HG02678 (cell line): Measurements from ENCODE around the gene SHISA6.

Experiments used
- ATAC-seq: cut with Tn5 transposase; IDR thresholded peaks from one replicate; pipeline ENCODE4 v1.9.1; 2021; ENCODE audit warnings: mild to moderate bottlenecking, moderate library complexity; ENCODE audit not compliant: unreplicated experiment

Gene SHISA6

DNA sequence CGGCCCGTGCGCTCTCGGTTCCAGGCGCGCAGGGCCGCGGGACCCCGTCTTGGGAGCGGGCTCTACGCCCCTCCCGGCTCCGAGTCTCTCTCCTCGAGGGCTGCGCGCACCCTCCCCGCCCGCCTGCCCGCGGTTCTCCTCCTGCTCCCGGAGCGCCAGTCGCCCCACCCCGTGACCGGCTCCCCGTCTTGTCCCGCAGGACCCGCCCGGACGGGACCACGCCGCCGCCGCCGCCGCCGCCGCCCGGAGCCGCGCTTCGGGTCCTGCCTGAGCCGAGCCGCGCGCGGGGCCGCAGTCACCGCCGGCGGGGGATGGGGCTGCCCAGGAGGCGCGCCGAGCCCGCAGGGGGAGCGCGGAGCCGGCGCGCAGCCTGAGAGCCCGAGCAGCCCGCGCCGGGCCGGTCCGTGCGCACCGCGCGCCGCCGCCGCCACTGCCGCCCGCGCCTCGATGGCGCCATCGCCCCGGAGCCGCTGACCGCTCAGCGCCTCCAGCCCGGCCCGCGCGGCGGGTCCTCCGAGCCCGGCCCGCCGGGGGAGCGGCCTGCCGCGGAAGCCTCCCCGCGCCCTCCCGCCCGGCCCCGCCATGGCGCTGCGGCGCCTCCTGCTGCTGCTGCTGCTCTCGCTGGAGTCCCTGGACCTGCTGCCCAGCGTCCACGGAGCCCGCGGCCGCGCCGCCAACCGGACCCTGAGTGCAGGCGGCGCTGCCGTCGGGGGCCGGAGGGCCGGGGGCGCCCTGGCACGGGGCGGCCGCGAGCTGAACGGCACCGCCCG, at the start of gene SHISA6:
SHISA6 (plus strand) TSS at position 373 of the 770 bp plus-strand sequence.
- no peak for ATAC-seq

DNA sequence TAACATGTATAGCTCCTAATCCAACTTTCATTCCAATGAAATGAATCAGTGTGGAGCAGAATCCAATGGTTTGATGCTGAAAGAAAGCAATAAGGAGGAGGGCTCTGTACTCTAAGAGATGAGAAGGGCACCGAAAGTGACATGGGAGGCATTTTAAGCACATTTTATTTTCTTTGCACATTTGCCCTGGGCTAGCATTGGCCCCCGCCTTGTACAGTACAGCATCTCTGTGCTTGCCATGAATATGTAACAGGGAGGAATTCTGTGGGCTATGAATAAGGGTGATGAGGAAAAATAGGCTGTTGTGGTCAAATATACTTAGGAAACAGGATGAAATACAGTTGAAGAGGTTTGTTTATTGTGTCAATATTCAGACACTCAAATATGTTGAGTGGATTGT, 45.2 kb upstream of the SHISA6 start:
- no peak for ATAC-seq

DNA sequence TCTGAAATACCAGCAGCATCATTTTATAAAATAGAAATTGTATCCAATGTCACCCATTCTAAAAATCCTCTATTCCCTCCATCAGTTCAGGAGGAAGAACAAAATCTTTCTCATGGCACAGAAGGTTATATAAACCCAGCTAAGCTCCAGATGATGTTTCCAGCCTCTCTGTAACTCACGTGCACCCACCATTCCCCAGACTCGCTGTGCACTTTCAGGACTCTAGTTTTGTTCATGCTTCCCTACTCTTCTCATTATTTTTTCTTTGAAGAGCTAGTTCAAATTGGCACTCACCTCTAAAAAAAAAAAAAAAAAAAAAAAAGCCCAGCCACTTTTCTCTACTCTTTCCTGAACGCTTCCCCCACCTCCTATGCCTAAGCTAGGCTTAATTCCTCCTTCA, 36.0 kb upstream of the SHISA6 start:
- ATAC-seq, result no peak

DNA sequence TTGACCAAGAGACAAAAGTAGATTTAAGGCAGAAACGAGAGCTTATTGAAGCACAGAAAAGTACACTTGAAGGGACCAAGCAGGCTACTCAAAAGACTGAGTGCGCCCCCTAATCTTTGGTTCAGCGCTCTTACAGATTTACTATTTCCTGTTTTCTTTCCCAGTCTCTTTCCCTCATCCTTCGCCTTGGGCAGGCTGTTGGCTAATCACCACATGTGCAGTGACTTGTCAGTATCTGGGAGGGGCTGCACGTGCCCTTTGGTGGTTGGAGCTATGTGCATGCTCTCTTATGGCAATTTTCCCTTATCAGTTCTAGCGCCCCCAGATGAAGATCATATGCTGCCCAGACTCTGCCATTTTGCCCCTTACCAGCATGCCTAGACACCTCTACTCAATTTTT, 35.4 kb upstream of the SHISA6 start:
- ATAC-seq, result no peak

DNA sequence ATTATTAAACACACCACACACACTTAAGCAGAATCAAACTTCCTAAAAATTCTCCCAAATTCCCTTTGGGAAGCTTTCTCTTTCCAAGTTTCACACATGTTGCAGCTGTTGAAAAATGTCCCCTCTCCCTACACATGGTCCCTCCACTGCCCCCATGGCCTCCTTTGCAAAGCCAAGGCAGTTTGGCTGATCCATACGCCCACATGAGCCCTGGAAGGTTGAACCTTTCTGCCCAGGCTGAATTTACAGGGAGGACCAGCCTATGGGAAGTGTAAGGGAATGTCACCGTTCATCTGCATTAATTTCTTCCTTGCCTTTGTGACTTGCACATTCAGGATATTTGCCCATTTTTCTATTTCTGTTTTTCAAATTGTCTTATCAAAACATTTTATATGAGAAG, 31.1 kb upstream of the SHISA6 start:
- no peak for ATAC-seq

DNA sequence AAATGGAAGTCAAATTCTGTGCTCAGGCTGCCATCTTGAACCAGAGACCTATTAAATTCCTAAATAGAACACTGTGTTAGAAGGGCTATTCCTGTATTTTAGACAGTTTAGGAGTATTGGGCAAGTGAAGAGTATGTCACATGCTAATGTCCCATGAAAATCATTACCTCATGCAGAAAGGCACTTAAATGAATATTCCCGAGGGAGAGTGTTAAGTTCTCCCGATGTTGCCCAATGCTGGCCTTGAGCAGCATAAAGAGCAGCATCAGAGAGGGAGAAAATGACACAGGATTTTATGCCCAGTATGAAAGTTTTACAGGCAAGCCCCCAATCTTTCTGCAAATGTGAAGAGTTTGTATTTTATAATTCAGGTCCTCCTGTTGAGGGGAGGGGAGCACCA, 28.2 kb upstream of the SHISA6 start:
- no peak for ATAC-seq

DNA sequence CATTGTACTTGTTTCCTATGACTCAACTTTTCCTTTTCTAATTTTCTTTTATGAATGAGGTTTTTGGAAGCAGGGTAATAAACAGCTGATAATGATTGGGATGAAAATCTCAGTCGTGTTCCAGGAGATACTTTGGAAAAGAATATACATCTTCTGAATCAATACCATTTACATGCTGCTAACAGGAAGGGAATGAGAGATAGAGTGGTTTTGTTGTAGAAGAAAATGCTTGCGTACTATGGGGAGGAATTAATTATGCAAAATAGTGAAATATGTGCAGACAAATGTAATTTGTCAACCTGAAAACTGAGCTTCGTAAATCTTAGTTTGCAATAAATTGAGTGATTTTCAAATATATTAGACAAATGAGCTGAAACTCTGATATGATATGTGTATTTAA, 24.0 kb upstream of the SHISA6 start:
- ATAC-seq, result no peak

DNA sequence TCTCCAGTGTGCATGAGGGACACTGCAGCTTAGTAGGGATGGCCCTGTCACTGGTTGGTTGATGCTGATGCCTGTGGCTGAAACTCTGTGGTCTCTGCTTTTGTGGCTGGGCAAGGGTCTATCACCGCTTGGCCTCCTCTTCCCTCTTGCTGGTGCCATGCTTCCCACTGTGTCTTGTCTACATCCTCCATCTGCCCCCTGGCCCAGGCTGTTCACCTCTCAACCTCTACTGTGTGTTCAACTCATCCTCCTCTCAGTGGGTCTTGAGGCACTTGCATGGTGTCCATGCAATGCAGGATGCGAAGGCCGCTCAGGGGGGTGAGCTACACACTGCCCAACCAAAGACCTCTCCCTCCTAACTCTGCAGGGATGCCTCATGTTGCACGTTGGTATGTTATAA, 19.8 kb upstream of the SHISA6 start:
- no peak for ATAC-seq

DNA sequence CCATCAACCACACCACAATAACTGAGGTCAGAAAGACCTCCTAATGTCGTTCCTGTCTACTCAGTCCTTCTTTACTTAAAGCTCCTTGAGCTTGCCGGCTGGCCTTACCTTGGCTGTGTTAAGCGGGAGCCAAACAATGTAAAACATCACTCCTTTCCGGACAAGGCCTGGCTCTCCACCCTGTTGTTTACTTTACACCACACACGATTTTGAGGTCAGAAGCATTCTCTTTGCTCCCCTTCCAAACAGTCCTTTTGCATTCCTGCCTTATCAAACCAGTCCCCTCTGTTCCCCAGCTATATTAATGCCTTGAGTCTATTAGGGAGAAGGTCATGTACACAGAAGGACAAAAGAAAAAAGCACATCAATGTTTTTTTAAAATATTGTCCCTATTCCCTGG, 19.3 kb upstream of the SHISA6 start:
- ATAC-seq, result no peak

DNA sequence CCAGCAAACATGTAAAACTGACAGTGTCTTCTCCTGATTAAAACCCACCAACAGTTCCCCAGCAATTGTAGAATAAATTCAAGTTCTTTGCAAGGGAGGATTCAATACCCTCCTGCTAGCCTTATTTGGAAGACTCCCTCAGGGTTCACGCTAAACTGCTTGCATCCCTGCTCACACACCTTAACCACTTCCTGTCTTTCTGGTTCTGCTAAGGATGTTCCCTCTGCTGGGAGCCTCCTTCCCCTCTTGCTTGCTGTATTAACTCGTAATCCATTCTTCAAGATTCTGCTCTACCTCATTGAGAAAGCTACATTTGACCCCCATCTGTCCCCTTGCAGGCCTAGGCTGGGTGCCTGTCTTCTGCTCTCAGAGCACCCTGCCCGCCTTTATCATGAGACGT, 2.3 kb upstream of the SHISA6 start:
- ATAC-seq, result no peak

DNA sequence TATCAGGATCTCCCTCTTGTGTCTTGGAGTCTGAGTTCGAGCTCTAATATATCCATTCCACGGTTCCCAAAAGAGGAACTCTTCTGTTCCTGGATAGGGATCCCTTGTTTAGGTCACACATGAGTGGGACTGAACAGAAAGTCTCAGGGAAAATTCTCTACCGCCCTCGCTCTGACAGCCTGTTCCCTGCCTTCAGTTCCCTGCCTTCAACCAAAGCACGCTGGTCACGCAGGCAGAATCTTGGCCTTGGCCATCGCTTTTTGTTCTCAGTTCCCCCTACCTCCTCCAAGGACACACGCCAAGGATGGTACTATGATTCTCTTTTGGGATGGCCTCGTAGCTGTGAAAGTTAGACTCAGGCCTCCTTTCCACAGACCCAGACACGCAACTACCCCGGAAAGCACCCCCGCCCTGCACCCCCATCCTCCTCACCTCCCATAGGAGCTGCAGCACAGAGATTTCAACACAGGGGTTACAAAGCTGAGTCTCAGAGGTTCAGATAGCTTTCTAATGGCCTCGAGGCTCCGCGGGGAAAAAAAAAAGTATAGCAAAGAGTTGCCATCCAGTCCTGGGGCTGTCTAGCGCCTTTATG, 1.5 kb upstream of the SHISA6 start:
- ATAC-seq, result no peak

DNA sequence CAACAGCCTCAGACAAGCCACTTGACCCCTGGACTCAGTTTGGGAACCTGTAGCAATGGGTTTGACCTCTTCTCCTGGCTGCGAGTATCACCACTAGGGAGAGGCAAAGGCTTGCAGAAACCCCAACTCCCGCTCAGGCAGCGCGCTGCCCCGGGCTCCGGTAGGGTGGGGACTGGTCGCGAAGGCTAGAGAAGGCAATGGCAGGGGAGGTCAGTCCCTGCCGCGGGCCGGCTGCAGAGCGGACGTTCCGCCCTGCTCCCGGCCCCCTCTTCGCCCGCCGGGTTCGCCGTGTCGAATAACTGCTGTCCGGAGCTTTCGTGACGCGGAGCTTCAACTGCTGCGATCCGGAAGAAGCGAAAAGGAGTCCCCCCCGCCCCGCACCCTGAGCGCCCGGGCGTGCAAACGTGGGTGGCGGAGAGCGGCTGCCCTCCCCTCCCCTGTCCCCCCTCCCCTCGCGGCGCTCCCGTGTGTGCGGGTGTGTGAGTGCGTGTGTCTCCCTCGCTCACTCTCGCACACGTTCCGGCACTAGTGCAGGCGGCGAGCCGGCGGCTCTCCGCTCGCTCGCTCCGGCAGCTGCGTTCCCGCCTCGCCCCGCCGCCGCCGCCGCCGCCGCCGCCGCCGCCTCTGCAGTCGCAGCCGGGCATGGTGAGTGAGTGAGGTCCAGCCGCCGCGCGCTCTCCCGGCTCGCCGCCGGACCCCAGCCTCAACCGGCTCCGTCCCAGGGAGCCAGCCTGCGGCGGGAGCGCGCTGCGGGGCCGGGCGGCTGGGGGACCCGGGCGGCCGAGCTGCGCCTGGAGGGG, 772 bp upstream of the SHISA6 start:
- no peak for ATAC-seq

DNA sequence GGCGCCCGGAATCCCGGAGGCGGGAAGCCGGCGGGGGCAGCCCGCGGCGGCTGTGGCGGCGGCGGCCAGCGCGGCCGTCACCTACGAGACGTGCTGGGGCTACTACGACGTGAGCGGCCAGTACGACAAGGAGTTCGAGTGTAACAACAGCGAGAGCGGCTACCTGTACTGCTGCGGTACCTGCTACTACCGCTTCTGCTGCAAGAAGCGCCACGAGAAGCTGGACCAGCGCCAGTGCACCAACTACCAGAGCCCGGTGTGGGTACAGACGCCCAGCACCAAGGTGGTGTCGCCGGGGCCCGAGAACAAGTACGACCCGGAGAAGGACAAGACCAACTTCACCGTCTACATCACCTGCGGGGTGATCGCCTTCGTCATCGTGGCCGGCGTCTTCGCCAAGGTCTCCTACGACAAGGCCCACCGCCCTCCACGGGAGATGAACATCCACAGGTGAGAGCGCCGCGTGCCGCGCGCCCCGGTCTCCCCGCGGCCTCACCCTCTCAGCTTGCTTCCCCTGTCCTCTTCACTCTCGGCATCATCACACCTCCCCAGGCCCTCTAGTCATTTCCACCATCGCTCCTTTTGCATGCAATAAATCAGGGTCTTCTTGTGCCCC, 706 bp downstream of the SHISA6 start:
- no peak for ATAC-seq

DNA sequence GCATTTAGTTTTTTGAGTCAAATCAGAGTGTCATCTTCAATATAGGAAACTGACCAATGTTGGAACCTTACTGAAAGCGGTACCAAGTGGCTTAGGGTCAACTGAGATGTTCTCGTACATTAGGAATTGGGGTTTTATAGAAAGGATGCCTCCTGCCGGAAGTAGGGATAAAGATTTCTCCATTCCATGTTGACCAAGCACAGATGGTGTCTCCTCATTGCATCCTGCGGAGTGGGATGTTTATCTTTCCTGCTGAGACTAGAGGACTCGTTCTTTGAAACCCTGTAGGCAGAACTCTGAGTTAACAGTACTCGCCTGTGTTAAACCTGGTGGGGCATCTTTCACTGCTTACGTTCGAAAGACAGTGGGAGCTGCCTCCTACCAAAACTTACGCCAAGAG, 1.4 kb downstream of the SHISA6 start:
- ATAC-seq, result no peak

DNA sequence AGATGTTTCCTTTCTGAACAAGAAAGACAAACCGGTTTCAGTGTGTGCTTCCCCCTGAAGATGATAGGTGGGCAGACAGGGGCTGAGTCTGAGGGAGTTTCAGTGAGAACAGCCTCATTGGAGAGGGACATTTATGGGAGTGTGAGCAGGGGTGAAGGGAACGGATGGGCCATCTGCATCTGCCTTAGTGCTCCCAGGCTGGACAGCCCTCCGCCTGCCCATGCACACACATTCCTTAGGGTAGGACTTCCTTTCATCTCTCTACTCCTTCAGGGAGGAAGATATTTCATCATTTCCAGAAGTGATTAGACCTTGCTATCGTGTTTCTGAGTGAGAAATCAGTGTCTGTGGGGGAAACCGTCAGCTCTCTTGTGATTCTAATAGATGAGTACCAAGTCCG, 3.8 kb downstream of the SHISA6 start:
- ATAC-seq, result no peak

DNA sequence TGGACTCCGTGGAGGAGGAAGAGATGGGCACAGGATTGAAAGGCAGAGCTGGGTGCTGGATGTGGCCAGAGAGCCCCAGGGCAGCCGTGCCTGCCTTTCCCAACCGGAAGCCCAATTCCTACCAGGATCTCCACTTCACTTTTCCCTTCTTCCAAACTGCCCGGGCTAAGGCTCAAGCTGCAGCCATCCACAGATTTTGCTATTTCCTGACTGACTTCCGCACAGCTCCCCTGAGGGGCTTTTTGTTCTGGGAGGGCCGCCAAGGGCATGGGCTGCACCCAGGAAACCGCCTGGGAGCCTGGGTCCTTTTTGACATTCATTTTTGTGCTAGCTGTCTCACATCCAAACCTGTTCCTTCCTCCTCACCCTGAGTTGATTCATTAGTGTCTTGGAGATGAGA, 4.2 kb downstream of the SHISA6 start:
- no peak for ATAC-seq

DNA sequence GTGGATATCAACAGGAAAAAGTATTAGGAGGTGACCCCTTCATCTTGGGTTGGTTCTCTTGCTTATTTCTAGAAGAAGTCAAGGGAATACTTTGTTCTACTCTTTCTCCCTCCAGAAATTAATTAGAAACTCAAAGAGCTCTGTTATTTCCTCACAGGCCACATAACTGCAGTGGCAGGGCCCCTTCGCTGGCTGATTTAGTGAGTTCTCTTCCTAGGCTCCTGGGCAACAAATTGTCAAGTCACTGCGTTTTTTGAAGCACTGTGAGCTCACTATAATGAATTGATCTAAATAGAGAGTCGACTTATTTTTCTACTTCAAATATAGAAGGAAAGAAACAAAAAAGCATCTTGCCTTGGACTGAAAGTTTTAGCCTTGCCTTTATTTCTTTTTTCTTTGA, 4.8 kb downstream of the SHISA6 start:
- ATAC-seq, result no peak

DNA sequence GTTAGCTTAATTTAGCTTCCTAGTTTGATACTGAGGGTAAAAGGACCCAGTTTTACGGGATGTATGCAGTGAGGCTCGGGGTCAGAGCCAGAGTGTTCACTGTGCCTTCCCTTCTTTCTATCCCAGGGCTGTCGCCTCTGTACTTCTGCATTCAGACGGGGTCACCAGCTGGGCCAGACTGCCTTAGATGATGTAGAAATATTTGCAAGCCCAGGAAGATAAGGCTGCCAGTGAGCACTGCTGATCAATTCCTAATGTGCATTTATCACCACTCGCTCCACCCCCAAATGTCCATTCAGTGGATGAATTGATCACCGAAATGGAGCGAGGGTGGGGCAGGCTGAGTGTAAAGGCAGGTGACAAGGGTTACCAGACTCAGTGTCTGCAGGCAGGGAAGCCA, 9.1 kb downstream of the SHISA6 start:
- ATAC-seq, result no peak

DNA sequence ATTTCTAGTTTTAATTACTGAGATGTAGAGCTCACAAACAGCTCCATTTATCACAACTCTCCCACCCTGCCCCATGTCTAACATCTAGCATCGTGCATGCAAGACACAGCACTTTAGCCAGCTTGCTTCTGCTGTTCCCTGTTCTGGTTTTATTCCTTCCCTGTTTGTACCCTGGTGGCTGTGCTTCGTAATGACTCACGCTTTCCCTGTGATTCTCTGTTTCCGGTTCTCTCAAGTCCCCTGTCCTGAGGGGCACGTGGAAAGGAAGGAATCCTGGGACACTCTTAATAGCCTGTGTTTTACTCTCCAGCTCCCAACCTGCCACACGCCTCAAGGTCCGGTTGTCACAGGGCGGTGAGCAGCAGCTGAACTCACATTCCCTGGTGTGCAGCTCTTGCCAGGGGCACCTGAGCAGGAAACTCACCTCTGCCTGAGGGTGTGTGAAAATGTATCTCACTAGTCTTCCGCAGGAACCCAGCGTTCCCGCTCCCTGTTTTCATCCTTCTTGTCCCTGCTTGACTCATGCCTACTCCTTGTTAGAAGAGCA, 10.6 kb downstream of the SHISA6 start:
- ATAC-seq, result no peak

DNA sequence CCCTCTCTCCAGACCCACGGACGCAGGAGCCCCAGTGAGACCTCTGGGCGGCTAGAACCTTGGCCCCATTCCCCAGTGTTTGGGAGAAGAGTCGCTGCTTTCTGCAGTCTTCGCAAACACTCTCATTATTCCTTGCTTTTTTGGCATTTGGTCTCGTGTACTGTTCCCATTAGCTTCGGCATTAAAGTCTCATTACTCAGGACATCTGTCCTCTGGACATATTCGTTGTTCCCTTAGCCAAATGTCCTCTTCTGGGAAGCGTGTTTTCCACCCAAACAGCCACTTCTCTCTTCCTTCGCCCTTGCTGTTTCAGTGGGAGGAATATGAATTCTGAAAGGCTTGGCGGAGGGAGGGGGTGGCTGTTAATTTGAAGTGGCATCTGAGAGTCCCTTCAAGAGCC, 11.1 kb downstream of the SHISA6 start:
- no peak for ATAC-seq

DNA sequence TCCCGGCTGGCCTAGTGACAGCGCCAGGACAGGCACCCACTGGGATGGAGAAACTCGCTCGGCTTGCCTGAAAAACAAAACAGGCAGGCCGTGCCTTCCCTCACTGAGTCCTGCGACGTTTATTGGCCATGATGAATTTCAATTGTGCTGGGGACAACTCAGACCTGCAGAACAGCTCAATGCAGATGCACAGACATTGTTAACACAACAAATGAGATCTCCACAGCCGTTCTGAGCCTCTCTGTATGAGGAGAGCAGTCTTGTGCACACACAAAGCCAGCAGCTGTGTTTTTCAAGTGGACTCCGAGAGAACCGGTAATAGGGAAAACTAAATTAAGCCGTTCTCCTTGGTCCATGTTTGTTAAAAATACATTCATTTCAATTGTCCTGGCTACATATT, 15.9 kb downstream of the SHISA6 start:
- no peak for ATAC-seq
